Measurements from ENCODE around the gene LRP3. TPM values are rescaled to one million over a fixed set of nuclear protein-coding genes. Genes with fewer than 3 reads are reported as not detected.

Gene LRP3
- polyA plus RNA-seq, 3 donors = 1.4 to 11.9 (median 4.1) TPM

GRCh38 chr19:33201473-33201872, 7.3 kb downstream of the LRP3 start:
- Mint-ChIP-seq H3K9me3 (peaks cover 0 to 2% (median 0%) of the 10 kb centered on the region in 7 donors), H3K27ac (no peak overlapping the region), H3K27me3 (ENCODE audit: low read depth in 3 of 3) (no peaks in the 10 kb centered on the region), H3K36me3 (peaks cover 36 to 72% of the 10 kb centered on the region in 2 donors), H3K4me1 (peaks cover 45% of the 10 kb centered on the region), H3K4me3 (no peak overlapping the region)
- no peak for DNase-seq
- Histone ChIP-seq H3K4me3 (replicated peaks in 1 of 3; ENCODE audit: low read depth in 2 of 3, low read length in 3 of 3) (no peak overlapping the region), H4K20me1 (ENCODE audit: insufficient read depth, low read length) (peaks cover 10% of the 10 kb centered on the region), H3K9ac (ENCODE audit: insufficient read depth, low read length, poor library complexity, severe bottlenecking) (no peak overlapping the region), H3K36me3 (replicated peaks in 1 of 2; ENCODE audit: control insufficient read depth in 1 of 2, insufficient read depth in 2 of 2, low read length in 2 of 2) (peaks cover 41 to 69% of the 10 kb centered on the region in 2 donors), H2AFZ (ENCODE audit: insufficient read depth, low read depth, low read length, poor library complexity, severe bottlenecking) (no peak overlapping the region), H3K27ac (ENCODE audit: low read depth in 1 of 2, low read length in 2 of 2) (no peak overlapping the region), H3K27me3 (ENCODE audit: control insufficient read depth in 2 of 2, insufficient read depth in 2 of 2, low read length in 2 of 2) (no peaks in the 10 kb centered on the region), H3K4me1 (ENCODE audit: control insufficient read depth in 1 of 2, insufficient read depth in 2 of 2, low read length in 2 of 2) (peaks cover 29 to 37% of the 10 kb centered on the region in 2 donors), H3K4me2 (replicated peaks; ENCODE audit: extremely low read depth, low read length, poor library complexity, severe bottlenecking) (no peak overlapping the region), H3K79me2 (ENCODE audit: insufficient read depth, low read length) (peaks cover 40% of the 10 kb centered on the region), H3K9me3 (replicated peaks in 1 of 2; ENCODE audit: control insufficient read depth in 1 of 2, insufficient read depth in 1 of 2, low read length in 2 of 2) (no peaks in the 10 kb centered on the region)
- intact Hi-C loops (cut with micrococcal nuclease) = no loop called here
- WGBS (ENCODE audit: insufficient coverage) = 87% methylated on average over 6 of the region's 6 CpGs
- TF ChIP-seq CTCF (IDR thresholded peaks at IDR 0.05) = no peak

- peaks cover 41% of the 10 kb centered on the region for H3K4me1 Mint-ChIP-seq
- no peaks in the 10 kb centered on the region for H3K9me3 ChIP-seq (replicated peaks in 1 of 2; ENCODE audit: control insufficient read depth in 1 of 2, insufficient read depth in 1 of 2, low read length in 2 of 2)
- no peaks in the 10 kb centered on the region for H3K27me3 ChIP-seq (ENCODE audit: control insufficient read depth in 2 of 2, insufficient read depth in 2 of 2, low read length in 2 of 2)
- H3K4me3 ChIP-seq (replicated peaks in 1 of 3; ENCODE audit: low read depth in 2 of 3, low read length in 3 of 3) = no peak overlapping the region
- H4K20me1 ChIP-seq (ENCODE audit: insufficient read depth, low read length) = peaks cover 9% of the 10 kb centered on the region
- H3K4me3 Mint-ChIP-seq = no peak overlapping the region
- H3K36me3 Mint-ChIP-seq = peaks cover 33 to 68% of the 10 kb centered on the region in 2 donors
- H3K4me1 ChIP-seq (ENCODE audit: control insufficient read depth in 1 of 2, insufficient read depth in 2 of 2, low read length in 2 of 2) = peaks cover 26 to 34% of the 10 kb centered on the region in 2 donors
- H2AFZ ChIP-seq (ENCODE audit: insufficient read depth, low read depth, low read length, poor library complexity, severe bottlenecking) = no peak overlapping the region
- H3K27ac ChIP-seq (ENCODE audit: low read depth in 1 of 2, low read length in 2 of 2) = no peak overlapping the region
- DNase-seq = no peak
- no peak overlapping the region for H3K9ac ChIP-seq (ENCODE audit: insufficient read depth, low read length, poor library complexity, severe bottlenecking)
- no peak overlapping the region for H3K4me2 ChIP-seq (replicated peaks; ENCODE audit: extremely low read depth, low read length, poor library complexity, severe bottlenecking)
- H3K27me3 Mint-ChIP-seq (ENCODE audit: low read depth in 3 of 3) = no peaks in the 10 kb centered on the region
- H3K9me3 Mint-ChIP-seq = peaks cover 0 to 2% (median 0%) of the 10 kb centered on the region in 7 donors
- intact Hi-C loops (cut with micrococcal nuclease) = no loop called here
- peaks cover 43 to 69% of the 10 kb centered on the region in 2 donors for H3K36me3 ChIP-seq (replicated peaks in 1 of 2; ENCODE audit: control insufficient read depth in 1 of 2, insufficient read depth in 2 of 2, low read length in 2 of 2)
- 97% methylated on average over 13 of the region's 15 CpGs for WGBS (ENCODE audit: insufficient coverage)
- peak overlapping the region in 1 of 7 donors; percentile 58 for H3K27ac Mint-ChIP-seq
- no peak for TF ChIP-seq CTCF (IDR thresholded peaks at IDR 0.05)
- peaks cover 35% of the 10 kb centered on the region for H3K79me2 ChIP-seq (ENCODE audit: insufficient read depth, low read length)
These were observed 7.9 kb downstream of the LRP3 start for GRCh38 chr19:33201886-33202545.

Data from CD14-positive monocyte (primary cell).